Left hindlimb (tissue), 1 donor: ENCODE measurements around the gene IDH2.

ENCODE experiments used
- DNase-seq: peaks from one replicate; pipeline ENCODE4 v3.0.0-alpha.2; 2018

IDH2 gene

GRCh38 chr15:90040618-90041017 is 61.6 kb downstream of the IDH2 start:
- DNase-seq, result no peak

DNA sequence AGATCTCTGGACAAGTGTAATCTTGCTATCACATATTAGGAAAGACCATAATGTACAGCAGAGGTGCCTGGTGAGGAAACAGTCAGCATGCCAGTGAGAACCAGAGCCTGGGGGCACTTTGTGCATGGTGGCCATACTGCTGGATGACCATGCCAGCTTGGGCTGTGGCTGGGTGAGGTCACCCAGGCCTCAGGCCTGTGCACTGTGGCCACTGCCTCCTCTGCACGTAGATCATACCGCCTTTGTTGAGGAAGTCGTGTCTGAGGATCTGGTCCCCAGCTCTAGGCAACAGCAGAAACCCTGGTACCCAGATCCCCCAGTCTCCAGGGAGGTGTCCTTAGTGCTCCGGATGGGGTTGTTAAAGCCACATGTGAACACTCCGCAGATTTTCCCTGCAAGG is 62.3 kb downstream of the IDH2 start:
- DNase-seq, result no peak

GRCh38 chr15:90038632-90039095 is 63.6 kb downstream of the IDH2 start:
- DNase-seq, result no peak

DNA sequence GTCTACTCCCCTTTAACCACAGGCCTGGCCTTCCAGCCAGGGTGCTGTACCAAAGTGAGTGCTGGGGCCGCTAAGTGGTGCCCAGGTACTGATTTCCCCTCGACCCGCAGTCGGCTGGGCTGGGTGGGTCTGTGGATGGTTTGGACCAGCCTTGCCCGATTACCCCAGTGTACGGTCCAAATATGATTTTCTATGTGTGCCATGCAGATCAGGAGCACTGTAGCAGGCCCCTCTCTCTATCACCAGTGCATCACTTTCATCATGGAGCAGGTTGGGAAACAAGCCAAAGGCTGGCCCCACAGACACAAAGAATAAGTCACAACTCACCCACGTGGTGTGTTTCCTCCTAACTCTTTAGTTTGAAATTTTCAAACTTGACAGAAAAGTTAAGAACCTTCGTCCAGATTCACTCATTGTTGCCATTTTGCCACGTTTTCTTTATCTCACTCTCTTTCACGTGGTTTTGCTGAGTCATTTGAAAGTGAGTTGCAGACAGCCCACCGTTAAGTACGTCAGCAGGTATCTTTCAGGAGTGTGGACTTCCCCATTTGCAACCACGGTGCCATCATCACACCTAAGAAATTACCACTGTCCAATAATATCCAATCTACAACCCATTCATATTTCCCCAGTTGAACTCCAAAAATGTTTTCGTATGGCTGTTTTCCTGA is 64.2 kb downstream of the IDH2 start:
- DNase-seq, result no peak

GRCh38 chr15:90037511-90037860 is 64.8 kb downstream of the IDH2 start:
- DNase-seq, result no peak

GRCh38 chr15:90036806-90037510 is 65.3 kb downstream of the IDH2 start:
- DNase-seq, result no peak

GRCh38 chr15:90036343-90036742 is 65.9 kb downstream of the IDH2 start:
- no peak for DNase-seq

DNA sequence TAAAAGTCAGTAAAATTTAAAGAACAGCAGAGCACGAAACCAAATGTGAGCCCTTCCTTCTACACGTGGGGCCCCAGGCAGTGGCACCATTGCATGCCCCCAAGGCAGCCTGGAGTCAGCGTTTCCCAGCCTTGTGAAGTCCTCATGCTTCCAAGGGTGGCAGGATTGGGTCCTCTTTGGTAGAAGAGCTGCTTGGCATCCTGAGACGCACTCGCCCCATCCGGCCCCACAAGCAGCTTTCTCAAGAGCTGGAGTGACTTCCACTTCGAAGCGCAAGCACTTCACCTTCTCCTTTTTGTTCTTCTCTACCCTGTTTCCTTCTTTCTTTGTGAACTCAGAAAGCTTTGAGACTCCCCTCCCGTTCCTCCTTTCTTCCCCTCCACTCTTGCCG is 66.4 kb downstream of the IDH2 start:
- DNase-seq, result no peak

- DNase-seq, result no peak
Measured at GRCh38 chr15:90035095-90035839, 67.0 kb downstream of the IDH2 start.

DNA sequence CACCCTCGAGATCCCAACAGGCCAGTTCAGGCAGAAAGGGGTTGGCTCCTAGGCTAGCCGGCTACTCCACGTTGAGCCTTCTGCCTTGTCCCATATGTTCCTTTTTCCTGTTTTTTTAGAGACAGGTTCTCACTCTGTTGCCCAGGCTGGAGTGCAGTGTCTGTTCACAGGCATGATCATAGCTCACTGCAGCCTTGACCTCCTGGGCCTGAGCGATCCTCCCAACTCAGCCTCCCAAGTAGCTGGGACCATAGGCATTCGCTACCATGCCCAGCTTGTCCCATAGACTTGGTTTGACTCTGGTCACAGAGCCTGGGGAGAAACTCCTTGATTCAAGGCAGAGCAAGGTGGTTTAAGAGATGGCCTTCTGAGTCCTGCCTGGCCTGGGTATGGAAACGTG is 68.8 kb downstream of the IDH2 start:
- no peak for DNase-seq
